GM12892 (cell line): ENCODE results near the gene PRPF18.

Source experiments
- POLR2A ChIP-seq: IDR thresholded peaks from 2 replicates; pipeline ENCODE4 v1.6.1; 2011; ENCODE audit warnings: low read depth, low read length, control low read depth
- TAF1 ChIP-seq: IDR thresholded peaks from 2 replicates; pipeline ENCODE4 v1.6.1; 2011; ENCODE audit warnings: low read depth, mild to moderate bottlenecking, control low read depth, low read length, borderline replicate concordance

DNA sequence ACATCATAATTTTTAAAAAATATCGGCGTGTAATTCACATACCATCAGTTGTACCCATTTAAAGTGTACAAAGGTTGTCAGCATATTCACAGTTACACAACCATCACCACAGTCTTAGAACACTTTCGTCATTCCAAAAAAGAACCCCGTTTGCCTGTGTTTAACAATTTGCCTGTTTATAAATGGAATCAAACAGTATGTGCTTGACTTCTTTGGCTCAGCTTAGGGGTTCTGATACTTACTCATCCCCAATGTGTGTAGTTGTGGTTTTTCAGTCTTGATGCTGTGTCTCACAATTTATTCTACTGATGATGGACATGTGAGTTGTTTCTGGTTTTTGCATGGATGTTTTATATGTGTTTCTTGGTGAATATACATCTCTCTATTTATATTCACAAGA is 50.0 kb downstream of the PRPF18 start:
- TF ChIP-seq POLR2A (no peak), TAF1 (no peak)
